ENCODE data around the gene SAMD1.

The SAMD1 gene

DNA sequence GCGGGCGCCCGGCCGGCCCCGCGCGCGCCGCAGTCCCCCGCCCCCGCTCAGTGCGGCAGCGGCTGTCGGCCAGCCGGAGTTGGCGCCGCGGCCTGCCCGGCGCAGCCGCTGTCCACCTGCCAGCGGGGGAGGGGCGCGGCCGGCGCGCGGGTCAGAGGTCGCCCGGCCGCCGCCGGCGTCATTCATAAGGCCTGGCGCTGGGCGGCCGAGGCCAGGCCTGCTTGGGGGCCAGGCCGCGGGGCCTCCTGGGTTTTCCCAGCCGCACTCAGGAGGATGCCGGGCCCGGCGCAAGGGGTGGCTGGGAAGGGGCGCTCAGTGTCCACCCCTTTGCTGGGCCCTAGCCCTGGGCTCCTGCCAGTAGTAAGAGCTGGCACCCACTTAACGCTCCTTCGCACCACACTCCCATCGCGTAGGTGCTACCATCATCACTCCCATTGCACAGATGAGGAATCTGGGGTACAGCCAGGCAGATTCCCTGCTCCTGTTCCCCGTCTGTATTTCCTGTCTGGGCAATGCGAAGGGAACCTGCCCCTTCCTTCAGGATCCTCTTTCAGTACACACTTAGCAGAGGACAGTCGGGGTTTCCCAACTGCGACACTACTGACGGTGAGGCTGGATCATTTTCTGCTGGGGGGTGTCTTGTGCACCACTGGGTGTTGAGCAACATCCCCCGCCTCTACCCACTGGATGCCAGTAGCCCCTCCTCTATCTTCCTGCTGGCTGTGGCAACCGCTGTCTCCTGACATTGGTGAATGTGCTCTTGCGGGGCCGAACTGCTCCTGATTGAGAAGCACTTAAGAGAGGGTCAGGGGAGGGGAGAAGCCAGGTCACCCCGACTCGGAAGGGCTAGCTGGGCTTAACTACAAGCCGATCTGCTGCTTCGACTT, 27.9 kb upstream of the SAMD1 start:
- DNase-seq (ENCODE audit: low read depth) = no peak
- TF ChIP-seq, protein P1, sequence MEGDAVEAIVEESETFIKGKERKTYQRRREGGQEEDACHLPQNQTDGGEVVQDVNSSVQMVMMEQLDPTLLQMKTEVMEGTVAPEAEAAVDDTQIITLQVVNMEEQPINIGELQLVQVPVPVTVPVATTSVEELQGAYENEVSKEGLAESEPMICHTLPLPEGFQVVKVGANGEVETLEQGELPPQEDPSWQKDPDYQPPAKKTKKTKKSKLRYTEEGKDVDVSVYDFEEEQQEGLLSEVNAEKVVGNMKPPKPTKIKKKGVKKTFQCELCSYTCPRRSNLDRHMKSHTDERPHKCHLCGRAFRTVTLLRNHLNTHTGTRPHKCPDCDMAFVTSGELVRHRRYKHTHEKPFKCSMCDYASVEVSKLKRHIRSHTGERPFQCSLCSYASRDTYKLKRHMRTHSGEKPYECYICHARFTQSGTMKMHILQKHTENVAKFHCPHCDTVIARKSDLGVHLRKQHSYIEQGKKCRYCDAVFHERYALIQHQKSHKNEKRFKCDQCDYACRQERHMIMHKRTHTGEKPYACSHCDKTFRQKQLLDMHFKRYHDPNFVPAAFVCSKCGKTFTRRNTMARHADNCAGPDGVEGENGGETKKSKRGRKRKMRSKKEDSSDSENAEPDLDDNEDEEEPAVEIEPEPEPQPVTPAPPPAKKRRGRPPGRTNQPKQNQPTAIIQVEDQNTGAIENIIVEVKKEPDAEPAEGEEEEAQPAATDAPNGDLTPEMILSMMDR (IDR thresholded peaks at IDR 0.05; ENCODE audit: control insufficient read depth, extremely low read depth, insufficient read depth) = no peak
- peak overlapping the region; percentile 60 for H3K4me3 ChIP-seq (ENCODE audit: low read depth, low read length)

DNA sequence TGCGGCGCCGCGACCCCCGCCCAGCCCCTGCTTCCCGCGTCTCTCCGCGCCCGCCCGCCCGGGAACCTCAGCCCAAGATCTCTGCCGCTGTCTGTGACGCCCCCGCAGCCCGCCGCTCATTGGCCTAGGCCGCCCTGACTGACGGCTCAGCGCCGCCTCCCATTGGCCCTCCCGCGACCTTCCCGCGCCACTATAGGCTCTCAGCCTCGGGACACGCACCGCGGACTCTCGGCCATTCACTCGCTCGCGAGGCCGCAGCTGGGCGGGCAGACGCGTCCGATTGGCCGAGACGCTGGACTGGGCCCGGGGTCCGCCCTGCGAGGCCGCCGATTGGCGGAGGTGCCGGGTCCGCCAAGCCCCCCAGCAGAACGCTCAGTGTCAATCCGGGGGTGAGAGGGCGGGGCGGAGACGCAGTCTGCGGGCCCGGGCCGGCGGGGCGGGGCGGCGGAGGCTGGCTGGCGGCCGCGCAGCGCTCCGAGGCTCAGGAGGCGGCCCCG, 27.2 kb upstream of the SAMD1 start, which contains the start of gene PRKACA:
PRKACA (minus strand) TSS at position 95 of the 497 bp plus-strand sequence. CDS start 215 bp downstream, outside the sequence.
- DNase-seq (ENCODE audit: low read depth) = peak; percentile 95
- H3K4me3 ChIP-seq (ENCODE audit: low read depth, low read length) = peak within 1 kb of the TSS; percentile 90
- TF ChIP-seq, protein P1 (IDR thresholded peaks at IDR 0.05; ENCODE audit: control insufficient read depth, extremely low read depth, insufficient read depth) = no peak

DNA sequence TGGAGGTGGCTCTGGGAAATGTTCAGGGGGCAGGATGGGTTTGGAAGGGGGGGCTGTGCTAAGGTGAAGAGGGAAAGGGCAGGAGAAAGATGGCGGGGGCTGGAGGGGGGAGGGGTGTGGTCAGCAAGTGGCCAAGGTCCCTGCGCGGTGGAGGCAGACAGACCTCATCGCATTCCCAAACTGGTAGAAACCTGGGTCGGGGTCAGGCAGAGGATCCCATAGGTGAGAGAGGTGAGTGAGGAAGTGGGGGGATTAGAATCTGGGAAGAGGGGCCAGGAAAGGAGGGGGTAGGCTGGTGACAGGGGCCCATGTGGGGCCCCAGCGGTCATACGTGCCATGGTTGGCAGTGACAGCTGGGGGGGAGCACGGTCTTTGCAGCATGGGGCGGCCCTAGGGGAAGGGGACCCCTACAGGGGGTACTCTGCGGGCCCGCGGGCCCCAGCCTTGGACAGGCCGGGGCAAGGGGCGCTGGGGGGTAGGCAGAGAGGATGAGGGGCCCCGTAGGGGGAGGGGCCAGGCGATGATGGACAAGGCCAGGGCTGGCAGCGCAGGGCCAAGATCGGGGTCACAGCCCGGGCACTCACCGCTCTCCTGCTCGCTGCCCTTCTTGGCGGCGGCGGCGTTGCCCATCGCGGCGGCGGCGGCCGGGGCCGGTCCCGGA, 26.5 kb upstream of the SAMD1 start:
- TF ChIP-seq, protein P1 (IDR thresholded peaks at IDR 0.05; ENCODE audit: control insufficient read depth, extremely low read depth, insufficient read depth) = no peak
- no peak for DNase-seq (ENCODE audit: low read depth)

DNA sequence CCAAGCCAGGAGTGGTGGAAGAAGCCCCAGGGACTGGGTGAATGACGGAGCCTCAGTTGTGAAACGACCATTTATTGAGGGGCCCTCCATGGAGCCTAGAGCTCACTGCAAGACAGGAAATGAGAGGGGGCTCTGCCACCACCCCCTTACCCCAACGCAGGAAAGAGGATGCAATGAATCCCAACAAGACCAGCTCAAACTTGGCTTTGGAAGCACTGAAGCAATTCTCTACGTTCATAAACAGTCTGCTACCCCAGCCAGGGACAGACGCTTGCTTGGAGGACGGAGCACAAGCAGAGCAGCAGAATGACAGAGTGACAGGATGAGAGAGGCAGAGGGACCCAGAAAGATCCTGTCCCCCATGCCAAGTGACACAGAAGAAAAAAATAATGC, 26.0 kb upstream of the SAMD1 start:
- no peak for DNase-seq (ENCODE audit: low read depth)
- H3K4me3 ChIP-seq (ENCODE audit: low read depth, low read length) = peak overlapping the region; percentile 90
- TF ChIP-seq, protein P1 (IDR thresholded peaks at IDR 0.05; ENCODE audit: control insufficient read depth, extremely low read depth, insufficient read depth) = no peak

More for the DNA sequence above, 26.5 kb upstream of the SAMD1 start:
- peak overlapping the region; percentile 90 for H3K4me3 ChIP-seq (ENCODE audit: low read depth, low read length)

DNA sequence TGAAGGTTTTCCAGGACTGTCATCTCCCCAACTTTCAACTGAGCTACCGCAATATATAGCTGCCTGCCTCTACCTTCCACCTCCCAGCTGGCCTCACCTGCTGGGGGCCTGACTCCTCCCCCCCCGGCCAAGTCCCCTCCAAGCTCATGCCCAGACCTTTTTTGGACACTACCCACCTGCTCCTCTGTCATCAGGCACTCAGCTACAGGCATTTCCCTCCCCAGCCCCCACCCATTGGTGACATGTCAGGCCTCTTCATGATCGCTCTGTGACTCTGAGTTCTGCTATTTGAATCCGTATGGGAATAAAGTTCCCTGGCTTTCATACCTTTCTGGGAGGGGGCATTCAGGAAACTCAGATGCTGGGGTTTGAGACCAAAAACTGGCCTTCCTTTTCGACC, 25.2 kb upstream of the SAMD1 start:
- no peak overlapping the region for H3K4me3 ChIP-seq (ENCODE audit: low read depth, low read length)
- TF ChIP-seq, protein P1 (IDR thresholded peaks at IDR 0.05; ENCODE audit: control insufficient read depth, extremely low read depth, insufficient read depth) = no peak
- DNase-seq (ENCODE audit: low read depth) = no peak

DNA sequence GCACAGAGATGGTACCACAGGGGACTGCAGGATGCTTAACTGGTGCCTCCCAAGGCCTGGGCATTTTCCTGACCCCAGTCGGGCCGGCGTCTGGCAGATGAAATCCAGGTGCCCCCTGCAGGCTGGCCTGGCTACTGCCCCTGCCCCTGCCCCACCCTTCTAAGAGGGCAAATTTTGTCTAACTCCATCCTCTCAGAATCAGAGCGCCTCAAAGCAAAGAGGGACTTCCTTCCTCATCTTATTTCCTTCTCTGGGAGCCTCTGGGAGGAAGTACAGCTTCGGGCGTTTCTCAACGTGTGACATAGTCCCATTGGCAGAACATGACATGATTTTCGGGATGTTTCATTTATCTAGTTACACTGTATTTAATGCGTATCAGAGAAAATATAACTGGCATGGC, 24.3 kb upstream of the SAMD1 start:
- DNase-seq (ENCODE audit: low read depth) = no peak
- H3K4me3 ChIP-seq (ENCODE audit: low read depth, low read length) = no peak overlapping the region
- TF ChIP-seq, protein P1 (IDR thresholded peaks at IDR 0.05; ENCODE audit: control insufficient read depth, extremely low read depth, insufficient read depth) = peak; percentile 40; the same call in 1 of the 2 replicates
